ENCODE data around the gene DDX1. TPM values are rescaled to one million over a fixed set of nuclear protein-coding genes. Genes with fewer than 3 reads are reported as not detected.

DDX1 gene
- total RNA-seq, 2 donors from 2014 or later, result 39.0 to 50.7 TPM

DNA sequence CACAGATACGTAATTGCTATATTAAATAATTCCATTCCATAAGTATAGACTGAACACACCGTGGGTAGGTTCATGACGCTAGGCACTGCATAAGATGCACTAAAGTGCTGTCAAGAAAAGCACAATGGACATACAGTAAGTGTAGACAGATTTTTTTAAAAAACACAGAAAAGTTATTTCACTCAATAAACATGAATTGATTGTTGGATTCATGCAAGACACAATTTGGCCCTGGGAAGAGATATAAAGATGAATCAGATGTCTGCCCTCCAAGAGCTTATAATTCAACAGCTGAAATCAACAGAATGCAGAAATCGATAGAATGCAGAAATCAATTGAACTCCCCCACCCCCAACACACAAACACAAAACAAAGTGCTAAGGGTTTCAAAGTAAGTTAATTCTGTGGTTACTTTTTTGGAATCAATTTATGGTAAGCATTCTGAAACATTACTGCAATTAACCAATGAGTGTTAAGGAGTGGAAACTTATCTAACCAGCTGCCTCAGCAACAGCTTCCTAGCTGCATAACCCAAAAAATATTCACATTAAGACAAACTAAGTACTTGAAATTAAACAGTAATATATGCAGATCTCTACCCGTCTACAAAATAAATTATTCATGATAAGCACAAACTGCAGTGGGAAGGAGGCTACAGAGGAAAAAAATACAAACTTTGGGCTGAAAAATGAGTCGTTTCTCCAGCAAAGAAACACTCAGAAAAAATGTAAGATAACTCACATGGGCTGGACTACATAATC is 32.1 kb upstream of the DDX1 start:
- no peak for DNase-seq (ENCODE audit: low spot score)
- whole genome bisulfite sequencing, result 71% methylated on average over 6 of the region's 6 CpGs
- Histone ChIP-seq H3K9me3 (no peaks in the 10 kb centered on the region), H3K27ac (no peak overlapping the region), H3K4me3 (no peak overlapping the region), H3K4me1 (replicated peaks) (peaks cover 7% of the 10 kb centered on the region), H3K27me3 (replicated peaks; ENCODE audit: insufficient read depth) (no peaks in the 10 kb centered on the region), H3K36me3 (no peaks in the 10 kb centered on the region)
- intact Hi-C loops (cut with DNase I), result no loop called here
- TF ChIP-seq POLR2AphosphoS5 (IDR thresholded peaks at IDR 0.05) (no peak), POLR2A (IDR thresholded peaks at IDR 0.05) (no peak)

- DNase-seq (ENCODE audit: low spot score), result peak; percentile 6
- H3K27me3 ChIP-seq (replicated peaks; ENCODE audit: insufficient read depth), result no peaks in the 10 kb centered on the region
- TF ChIP-seq POLR2A (IDR thresholded peaks at IDR 0.05) (no peak), CTCF (IDR thresholded peaks at IDR 0.05) (no peak), POLR2AphosphoS5 (IDR thresholded peaks at IDR 0.05) (no peak)
- intact Hi-C loops (cut with DNase I), result no loop called here
- peaks cover 7% of the 10 kb centered on the region for H3K4me1 ChIP-seq (replicated peaks)
- H3K4me3 ChIP-seq, result peak overlapping the region; percentile 72 to 86
- H3K27ac ChIP-seq, result peak overlapping the region; percentile 54 to 68
- WGBS, result under 1% methylated on average over 32 of the region's 32 CpGs
- no peaks in the 10 kb centered on the region for H3K36me3 ChIP-seq
- H3K9me3 ChIP-seq, result no peaks in the 10 kb centered on the region
These were observed 31.3 kb upstream of the DDX1 start for GRCh38 chr2:15560140-15560987.

DNA sequence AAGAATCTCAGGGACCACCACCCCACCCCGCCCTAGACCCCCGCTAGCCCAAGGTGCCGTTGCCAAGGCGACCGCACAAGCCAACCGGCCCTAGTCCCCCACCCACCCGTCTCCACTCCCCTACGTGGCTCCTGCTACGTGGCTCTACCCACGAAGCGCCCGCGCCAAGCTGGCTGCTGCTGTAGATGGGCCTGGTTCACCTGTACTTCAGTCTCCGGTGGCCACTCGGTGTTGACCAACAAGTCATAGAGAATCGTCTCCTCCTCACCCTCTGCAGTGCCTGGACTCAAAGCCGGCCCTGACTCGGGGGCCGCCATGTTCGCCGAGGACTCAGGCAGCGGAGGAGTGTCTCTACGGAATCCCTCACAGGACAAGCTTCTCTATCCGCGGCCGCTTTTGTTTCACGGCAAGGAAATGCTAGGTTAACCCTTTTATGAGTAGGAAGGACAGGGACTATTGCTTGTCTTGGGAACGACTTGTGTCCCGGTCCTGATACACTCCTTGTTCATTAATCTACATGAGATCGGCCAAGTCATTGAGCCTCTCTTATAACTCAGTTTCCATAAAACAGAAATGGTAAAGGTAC is 30.6 kb upstream of the DDX1 start, which contains the start of gene NBAS:
Gene NBAS (minus strand): TSS at position 347 of the 586 bp plus-strand sequence. CDS start 30 bp downstream, at position 317.
- H3K4me1 ChIP-seq (replicated peaks), result peaks cover 7% of the 10 kb centered on the region
- intact Hi-C loops (cut with DNase I), result no loop called here

GRCh38 chr2:15561574-15562344 is 29.9 kb upstream of the DDX1 start:
- Histone ChIP-seq H3K9me3 (no peaks in the 10 kb centered on the region), H3K4me3 (peak overlapping the region; percentile 72 to 86), H3K4me1 (replicated peaks) (peaks cover 7% of the 10 kb centered on the region), H3K27ac (peak overlapping the region; percentile 54 to 68), H3K27me3 (replicated peaks; ENCODE audit: insufficient read depth) (no peaks in the 10 kb centered on the region), H3K36me3 (no peaks in the 10 kb centered on the region)
- WGBS, result 3% methylated on average over 13 of the region's 13 CpGs
- intact Hi-C loops (cut with DNase I), result no loop called here
- no peak for TF ChIP-seq POLR2AphosphoS5 (IDR thresholded peaks at IDR 0.05)
- no peak for TF ChIP-seq POLR2A (IDR thresholded peaks at IDR 0.05)
- no peak for TF ChIP-seq CTCF (IDR thresholded peaks at IDR 0.05)
- peak; percentile 19 for DNase-seq (ENCODE audit: low spot score)

More for the DNA sequence above, 30.6 kb upstream of the DDX1 start, which contains the start of gene NBAS:
- WGBS, result under 1% methylated on average over 30 of the region's 30 CpGs
- Histone ChIP-seq H3K36me3 (no peaks in the 10 kb centered on the region), H3K27ac (peak within 1 kb of the TSS; percentile 54 to 68), H3K9me3 (no peaks in the 10 kb centered on the region), H3K27me3 (replicated peaks; ENCODE audit: insufficient read depth) (no peaks in the 10 kb centered on the region), H3K4me3 (peak within 1 kb of the TSS; percentile 72 to 86)
- peak; percentile 89 for TF ChIP-seq POLR2AphosphoS5 (IDR thresholded peaks at IDR 0.05)
- TF ChIP-seq POLR2A (IDR thresholded peaks at IDR 0.05), result no peak
- TF ChIP-seq CTCF (IDR thresholded peaks at IDR 0.05), result no peak
- peak; percentile 84 for DNase-seq (ENCODE audit: low spot score)
